HG03457 (cell line): Measurements from ENCODE around the gene RAPGEF2.
"Not testable (repeated sequence)": the region's sequence is repeated elsewhere in the genome, so short reads cannot be mapped to it uniquely, and the experiment has no call there.

Source experiments
- ATAC-seq: cut with Tn5 transposase; IDR thresholded peaks from one replicate; pipeline ENCODE4 v1.9.1; 2021; ENCODE audit warnings: moderate number of reproducible peaks; ENCODE audit not compliant: unreplicated experiment

The RAPGEF2 gene

DNA sequence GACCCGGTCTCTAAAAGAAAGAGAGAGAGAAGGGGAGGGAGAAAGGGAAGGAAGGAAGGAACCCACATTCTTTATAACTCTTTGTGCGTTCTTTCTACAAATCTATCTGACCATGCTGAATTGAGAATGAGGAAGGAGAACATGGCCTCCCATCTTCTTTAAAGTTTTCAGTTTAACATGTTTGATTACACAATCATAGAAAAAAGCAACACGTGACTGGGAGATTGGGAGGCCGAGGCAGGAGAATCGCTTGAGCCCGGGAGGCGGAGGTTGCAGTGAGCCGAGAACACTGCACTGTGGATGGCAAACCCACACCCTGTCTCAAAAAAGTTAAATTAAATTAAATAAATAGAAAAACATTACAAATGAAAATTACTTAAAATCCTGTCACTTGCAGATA is 254.5 kb downstream of the RAPGEF2 start:
- no peak for ATAC-seq

DNA sequence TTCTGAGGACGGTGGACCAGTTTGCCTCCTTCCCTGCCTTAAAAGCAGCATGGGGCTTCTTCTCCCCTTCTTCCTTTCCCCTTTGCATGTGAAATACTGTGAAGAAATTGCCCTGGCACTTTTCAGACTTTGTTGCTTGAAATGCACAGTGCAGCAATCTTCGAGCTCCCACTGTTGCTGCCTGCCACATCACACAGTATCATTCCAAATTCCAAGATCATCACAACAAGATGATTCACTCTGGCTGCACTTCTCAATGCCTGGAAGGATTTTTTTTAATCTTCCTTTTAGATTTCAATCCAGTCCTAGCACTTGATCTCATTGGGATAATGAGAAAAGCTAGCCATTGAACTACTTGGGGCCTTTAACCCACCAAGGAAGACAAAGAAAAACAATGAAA is 255.3 kb downstream of the RAPGEF2 start:
- ATAC-seq = no peak

DNA sequence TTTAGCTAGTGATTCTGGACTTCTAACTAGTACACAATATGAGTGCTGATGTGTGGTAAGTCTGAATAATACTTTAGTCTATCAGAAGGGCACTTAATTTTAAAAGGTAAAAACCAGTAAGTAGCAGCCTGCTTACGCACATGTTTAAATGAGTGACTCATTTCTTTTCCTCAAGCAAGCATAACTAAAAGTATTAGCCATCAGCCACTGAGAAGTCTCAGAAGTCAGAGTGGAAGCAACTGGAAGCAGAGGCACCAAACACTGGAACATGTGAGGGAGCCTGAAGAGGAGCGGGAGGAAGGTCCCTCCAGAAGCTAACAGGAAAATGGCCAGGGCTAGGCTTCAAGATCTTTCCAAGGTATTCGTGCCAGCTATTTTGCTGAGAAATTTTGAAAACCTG is 257.7 kb downstream of the RAPGEF2 start:
- ATAC-seq = no peak

DNA sequence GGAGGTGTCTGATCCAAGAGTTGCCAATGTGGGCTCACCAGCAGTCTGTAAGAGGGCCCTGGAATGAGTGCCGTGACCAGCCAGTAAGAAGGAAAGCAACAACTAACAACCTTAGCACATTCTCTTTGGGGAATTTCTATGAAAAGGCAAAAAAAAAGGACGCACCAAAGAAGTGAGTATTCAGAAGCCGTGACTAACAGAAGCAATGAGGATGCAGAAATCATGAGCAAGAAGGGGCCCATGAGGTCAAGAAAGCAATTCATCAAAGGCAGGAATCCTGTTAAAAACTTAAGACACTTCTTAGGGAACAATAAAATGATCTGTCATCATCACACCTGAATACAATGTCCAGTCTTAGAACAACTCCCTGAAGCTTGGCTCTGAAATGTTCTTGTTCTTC is 260.5 kb downstream of the RAPGEF2 start:
- no peak for ATAC-seq

DNA sequence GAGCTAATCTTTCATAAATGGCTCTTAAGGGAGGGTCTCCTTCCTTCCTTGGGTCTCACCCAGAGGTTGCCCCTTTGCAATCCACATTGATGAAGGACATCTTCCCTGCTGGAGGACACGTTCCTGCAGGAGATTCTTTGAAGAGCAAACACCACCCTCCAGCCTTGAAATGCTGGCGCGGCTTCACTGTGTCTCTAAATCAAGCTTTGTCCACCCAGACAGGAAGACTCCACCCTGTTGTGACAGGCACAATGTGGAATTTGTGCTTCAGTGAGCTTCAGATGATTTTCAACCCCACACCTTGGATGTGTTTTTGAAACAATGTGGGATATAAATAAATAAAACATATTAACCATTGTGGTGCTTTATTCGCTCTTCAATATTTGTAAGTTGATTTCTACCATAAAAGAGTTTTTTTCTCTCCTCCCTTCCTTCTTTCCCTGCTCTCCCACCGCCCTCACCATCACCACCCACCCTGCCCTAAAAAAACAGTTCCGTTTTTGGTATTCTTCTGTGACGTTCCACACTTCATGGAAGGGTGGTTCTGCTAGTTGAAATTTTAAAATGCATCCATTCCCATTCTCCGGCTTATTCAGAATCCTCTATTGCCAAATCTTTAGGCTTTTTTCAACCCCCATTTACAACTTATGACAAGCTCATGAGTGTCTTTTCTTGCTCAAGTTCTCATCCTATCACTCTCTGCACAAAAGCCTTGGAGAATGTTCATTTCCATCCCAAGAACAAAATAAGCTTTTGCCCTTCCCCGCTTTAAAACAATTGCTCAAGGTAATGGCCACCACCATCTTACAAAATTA is 264.3 kb downstream of the RAPGEF2 start:
- no peak for ATAC-seq

DNA sequence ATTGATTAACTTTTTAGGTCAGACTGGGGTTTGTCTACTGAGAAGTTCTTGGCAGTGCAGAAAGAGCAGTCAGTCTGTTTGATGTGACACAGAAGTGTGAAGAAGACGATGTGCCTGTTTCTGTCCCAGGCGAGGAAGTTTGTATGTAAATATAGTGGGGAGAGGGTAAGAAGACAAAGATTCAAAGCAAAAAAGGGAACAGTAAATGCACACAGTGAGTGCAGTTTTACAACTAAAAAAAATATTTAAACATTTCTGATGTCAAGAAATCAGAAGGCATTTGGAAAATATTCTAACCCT is 264.9 kb downstream of the RAPGEF2 start:
- no peak for ATAC-seq

DNA sequence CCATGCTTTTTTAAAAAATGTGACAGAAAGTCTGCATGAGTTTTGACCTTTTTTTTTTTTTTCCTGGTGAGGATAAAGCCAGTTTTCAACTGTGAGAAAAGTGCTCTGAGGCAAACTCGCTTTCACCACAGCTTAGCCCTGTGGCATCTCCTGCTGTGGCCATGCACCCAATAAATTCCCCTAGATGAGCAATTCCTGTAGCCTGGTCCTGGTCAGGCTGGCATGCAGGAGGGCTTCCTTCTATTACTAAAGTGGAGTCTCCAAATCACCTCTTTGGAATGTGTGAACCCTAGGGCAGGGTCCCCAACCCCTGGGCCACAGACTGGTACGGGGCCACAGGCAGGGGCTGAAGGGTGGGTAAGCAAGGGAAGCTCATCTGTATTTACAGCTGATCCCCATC is 265.4 kb downstream of the RAPGEF2 start:
- ATAC-seq = no peak

DNA sequence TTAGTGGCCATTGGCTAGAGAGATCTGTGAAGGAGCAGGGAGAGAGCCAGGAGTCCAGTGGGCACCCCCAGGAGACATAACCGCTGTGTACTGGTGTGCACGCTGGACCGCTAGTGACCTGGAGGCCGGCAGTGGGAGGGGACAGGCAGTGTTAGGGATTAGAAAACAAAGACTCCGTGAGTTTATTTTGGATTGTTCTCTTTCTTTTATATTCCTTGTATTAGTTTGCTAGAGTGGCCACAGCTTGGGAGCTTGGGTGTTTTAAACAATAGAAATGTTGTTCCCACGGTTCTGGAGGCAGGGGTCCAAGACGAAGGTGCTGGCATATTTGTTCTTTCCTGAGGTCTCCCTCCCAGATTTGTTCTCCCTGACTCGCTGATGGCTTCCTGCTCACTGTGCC is 266.4 kb downstream of the RAPGEF2 start:
- no peak for ATAC-seq

DNA sequence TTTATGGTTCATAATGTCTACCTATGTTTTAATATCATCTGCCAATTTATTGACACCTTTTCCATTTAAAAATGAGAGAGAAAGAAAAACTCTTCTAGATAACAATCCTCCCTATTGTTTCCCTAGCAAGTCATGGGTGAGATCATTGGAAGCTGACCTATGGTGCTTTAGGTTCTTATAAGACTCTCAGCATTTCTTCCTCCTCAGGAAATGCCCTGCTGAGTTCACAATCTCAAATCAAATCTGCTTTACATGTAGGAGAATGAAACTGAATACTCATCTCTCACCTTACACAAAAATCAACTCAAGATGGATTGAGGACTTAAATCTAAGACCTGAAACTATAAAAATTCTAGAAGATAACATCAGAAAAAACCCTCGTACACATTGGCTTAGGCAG is 267.4 kb downstream of the RAPGEF2 start:
- no peak for ATAC-seq

DNA sequence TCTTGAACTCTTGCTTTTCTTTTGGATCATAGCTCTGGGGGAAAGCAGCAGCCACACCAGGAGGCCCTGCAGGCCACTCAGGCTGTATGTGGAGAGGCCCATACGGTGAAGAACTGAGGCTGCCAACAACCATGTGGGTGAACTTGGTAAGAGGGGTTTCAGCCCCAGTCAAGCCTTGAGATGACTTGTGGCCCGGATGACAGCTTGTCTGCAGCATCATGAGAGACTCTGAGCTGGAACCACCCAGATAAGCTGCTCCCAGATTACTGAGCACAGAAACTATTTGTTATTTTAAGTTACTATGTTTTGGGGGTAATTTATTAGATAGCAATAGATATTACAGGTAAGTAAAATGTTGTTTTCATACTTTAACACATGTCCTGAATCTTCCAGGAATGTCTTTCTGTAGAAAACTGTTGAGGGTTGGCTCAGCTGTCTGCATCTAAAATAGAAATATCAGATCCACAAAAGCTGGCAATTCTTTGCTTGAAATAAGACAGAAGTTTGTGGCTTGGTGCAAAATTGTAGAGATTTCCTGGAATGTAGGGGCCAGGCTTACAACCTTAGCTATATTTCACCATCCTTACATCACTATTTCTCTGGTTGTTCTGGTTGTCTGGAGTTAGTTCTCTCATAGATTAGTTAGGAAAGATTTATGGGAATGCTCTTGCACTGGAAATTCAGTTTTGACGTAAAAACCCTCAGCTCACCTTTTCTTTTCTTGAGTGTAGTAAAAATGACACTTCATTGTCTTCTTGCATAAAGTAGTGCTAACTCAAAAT is 272.1 kb downstream of the RAPGEF2 start:
- ATAC-seq = no peak

DNA sequence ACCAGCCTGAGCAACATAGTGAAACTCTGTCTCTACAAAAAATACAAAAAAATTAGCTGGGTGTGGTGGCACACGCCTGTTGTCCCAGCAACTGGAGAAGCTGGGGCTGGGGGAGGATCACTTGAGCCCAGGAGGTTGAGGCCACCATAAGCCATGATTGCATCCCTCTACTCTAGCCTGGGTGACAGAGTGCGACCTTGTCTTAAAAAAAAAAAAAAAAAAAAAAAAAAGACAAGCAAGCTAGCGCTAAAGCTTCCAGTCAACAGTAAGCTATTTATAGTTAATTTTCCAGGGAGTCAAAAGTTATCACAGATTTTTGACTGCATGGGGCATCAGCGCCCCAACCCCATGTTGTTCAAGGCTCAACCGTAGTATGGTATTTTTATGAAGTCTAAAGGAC is 273.4 kb downstream of the RAPGEF2 start:
- no peak for ATAC-seq

DNA sequence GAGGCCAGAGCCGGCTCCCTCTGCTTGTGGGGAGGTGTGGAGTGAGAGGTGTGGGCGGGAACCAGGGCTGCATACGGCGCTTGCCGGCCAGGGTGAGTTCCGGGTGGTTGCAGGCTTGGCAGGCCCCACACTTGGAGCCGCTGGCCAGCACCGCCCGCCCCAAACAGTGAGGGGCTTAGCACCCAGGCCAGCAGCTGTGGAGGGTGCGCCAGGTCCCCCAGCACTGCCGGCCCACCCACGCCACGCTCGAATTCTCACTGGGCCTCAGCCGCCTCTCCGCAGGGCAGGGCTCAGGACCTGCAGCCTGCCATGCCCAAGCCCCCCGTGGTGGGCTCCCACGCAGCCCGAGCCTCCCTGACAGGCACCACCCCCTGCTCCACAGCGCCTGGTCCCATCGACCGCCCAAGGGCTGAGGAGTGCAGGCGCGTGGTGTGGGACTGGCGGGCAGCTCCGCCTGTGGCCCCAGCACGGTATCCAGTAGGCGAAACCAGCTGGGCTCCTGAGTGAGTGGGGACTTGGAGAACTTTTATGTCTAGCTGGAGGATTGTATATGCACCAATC is 275.3 kb downstream of the RAPGEF2 start:
- ATAC-seq = no peak

DNA sequence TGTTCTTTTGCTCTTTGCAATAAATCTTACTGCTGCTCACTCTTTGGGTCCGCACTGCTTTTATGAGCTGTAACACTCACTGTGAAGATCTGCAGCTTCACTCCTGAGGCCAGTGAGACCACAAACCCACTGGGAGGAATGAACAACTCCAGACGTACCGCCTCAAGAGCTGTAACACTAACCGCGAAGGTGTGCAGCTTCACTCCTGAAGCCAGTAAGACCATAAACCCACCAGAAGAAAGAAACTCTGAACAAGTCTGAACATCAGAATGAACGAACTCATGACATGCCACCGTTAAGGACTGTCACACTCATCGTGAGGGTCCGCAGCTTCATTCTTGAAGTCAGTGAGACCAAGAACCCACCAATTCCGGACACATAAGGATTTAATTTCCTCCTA is 276.2 kb downstream of the RAPGEF2 start:
- ATAC-seq = not testable (repeated sequence)

DNA sequence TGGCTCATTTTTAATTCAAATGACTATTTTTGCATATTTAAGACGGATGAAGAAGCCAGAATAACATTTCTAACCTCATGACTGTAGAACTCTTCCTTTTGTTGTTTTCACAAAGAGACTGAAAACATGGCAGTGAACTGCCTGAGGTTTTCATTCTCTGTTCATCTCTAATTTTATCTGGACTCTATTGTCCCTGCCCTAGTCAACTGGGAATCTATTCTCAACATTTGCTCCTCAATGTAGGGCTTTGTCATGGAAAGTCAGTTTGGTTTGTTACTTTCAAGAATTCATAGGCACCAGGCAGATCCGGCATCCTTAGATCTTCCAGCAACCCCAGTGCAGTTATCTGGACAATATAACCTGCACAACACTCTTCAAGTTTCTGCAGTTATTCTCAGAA is 277.0 kb downstream of the RAPGEF2 start:
- ATAC-seq = no peak

DNA sequence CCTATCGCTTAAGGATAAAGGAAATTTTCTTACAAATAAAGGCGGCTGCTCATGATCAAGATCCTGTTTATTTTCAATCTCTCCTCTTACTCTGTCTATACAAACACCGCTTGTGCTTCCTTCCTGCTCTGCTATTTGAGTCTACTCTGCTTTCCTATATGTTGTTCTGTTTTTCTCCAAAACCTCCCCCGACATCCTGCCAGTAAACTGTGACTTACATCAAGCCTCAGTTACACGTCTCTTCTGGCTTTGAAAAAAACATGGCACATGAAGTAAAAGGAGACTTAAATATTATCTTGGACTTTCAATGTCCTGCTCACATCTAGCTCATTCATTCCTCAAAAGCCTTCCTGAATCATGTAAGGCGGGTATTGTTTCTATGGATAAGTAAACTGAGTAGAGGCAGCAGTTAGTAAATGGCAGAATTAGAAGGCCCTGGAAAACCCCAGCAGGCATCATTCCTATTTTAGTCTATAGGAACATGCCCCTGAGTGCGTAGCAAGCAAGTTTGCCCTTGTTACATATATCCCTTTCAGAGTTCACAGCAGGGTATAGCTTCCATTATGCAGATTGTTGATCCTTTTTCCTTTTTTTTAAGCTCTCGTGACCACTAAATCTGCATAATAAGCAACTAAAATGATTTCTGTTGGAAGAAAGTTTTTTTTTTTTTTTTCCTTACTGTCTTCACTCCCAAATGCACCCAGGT is 280.1 kb downstream of the RAPGEF2 start:
- ATAC-seq = no peak

DNA sequence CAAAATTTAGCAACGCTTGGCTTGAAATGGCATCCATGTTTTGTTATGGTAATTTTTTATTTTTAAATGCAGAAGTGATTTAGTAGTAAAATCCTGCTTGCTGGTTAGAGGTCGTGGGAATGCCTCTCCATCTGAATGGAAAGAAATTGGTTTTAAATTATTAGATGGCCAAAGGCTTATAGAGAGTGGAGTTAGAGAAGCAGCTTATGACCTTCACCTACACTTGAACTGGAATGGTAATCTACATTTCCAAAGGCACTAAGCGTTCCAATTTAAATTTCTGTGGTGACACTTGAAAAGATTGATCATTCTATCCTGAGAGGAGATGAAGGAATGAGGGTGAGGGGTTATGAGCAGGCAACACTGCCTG is 280.7 kb downstream of the RAPGEF2 start:
- ATAC-seq = no peak

DNA sequence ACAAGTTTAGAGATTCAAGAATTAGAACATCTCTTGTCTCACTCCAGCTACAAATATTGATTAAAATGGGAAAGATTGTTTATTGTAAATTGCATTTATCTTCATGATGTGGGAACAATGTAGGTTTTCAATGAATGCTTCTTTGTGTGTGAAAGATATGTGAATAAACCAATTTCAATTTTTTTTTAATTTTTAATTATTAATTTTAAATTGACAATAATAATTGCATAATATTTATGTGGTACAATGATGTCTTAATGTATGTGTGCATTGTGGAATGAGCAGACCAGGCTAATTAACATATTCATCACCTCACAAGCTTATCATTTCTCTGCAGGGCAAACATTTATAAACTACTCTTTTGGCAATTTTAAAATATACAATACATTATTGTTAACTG is 281.1 kb downstream of the RAPGEF2 start:
- ATAC-seq = no peak

DNA sequence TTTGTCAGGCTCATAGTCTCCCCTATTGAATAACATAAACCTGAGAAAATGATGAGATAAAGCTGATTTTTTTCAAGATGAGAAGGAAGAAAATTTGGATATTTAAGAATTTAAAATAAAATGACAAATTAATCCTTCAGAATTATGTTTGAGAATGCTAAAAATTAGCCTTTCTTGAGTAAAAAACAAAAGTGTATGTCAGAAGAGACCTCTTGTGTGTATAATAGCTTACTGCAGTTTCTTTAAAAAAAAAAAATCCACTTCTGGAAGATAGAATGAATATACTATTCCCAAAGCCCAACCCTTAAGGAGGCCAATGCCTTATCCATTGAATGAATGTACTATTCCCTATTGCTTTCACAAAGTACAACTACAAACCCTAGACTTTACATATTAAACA is 281.8 kb downstream of the RAPGEF2 start:
- ATAC-seq = no peak

DNA sequence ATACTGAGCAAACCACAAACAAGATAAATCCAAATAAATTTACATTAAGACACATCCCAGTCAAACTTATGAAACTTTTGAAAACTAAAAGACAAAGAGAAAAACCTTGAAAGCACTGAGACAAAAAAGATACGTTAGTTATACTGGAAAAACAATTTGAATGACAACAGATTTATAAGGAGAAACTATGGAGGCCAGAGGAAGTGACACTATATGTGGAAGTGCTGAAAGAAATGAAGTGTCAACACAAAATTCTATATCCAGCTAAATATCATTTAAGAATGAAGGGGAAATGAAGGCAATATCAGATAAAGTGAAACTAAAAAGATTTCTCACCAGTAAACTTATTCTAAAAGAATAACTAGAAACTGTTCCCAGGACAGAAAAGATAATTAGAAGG is 283.7 kb downstream of the RAPGEF2 start:
- no peak for ATAC-seq

DNA sequence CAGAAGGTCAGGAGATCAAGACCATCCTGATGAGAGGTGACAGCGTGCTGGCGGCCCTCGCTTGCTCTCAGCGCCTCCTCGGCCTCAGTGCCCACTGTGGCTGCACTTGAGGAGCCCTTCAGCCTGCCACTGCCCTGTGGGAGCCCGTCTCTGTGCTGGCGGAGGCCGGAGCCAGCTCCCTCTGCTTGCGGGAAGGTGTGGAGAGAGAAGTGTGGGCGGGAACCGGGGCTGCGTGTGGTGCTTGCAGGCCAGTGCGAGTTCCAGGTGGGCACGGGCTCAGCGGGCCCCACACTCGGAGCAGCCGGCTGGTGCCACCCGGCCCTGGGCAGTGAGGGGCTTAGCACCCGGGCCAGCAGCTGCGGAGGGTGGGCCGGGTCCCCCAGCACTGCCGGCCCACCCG is 286.9 kb downstream of the RAPGEF2 start:
- no peak for ATAC-seq

DNA sequence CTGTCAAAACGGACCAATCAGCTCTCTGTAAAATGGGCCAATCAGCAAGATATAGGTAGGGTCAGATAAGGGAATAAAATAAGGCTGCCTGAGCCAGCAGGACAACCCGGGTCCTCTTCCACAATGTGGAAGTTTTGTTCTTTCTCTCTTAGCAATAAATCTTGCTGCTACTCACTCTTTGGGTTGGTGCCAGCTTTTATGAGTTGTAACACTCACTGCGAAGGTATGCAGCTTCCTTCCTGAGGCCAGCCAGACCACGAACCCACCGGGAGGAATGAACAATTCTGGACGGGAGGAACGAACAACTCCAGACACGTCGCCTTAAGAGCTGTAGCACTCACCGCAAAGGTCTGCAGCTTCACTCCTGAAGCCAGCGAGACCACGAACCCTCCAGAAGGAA is 287.8 kb downstream of the RAPGEF2 start:
- no peak for ATAC-seq

DNA sequence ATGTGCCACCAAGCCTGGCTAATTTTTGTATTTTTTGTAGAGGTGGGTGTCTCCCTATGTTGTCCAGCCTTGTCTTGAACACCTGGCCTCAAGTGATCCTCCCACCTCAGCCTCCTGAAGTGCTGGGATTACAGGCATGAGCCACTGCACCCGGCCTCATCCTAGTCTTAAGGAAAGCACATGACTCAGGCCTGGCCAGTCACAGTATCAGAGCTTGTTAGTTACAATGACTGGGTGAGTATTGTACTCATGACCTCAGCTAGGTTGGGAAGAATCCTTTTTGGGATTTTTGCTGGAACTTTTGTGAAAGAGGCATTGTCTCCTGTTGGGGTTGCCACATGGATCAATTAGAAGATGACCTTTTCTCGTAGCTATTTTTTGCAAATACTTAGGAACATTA is 292.8 kb downstream of the RAPGEF2 start:
- ATAC-seq = no peak
